MCF 10A (cell line): ENCODE results near the gene PDHX. TPM values are rescaled to one million over a fixed set of nuclear protein-coding genes. Genes with fewer than 3 reads are reported as not detected.
A peak's percentile ranks its signal among the peaks of the same experiment; 100 is the strongest.

Experiments
- BruUV-seq: library from RNA; stranded (reverse); fragments of 400-500 nt; replicated peaks from 2 replicates; lab custom pipeline; 2021; lab: Mats Ljungman, UMichigan
- CTCF ChIA-PET: fragments of 300-600 bp; sonication (Branson Sonifier 250); formaldehyde crosslinking; extraction: SDS; loops from one replicate; lab custom pipeline; 2021; ENCODE audit warnings: antibody characterized with exemption, inconsistent platforms; lab: Yijun Ruan, JAX
- POLR2A ChIA-PET: fragments of 300-600, 350-650 bp; sonication (Branson Sonifier 250); formaldehyde crosslinking; extraction: SDS; loops from one replicate; lab custom pipeline; 2020; ENCODE audit warnings: antibody characterized with exemption, inconsistent platforms; lab: Yijun Ruan, JAX
- DNase-seq: peaks from one replicate; pipeline ENCODE4 v3.0.0-alpha.2; 2018; ENCODE audit not compliant: unreplicated experiment
- H3K27ac Mint-ChIP-seq: one replicate; pipeline ENCODE4 v1.8.0; 2022; ENCODE audit warnings: mild to moderate bottlenecking, low read depth, mixed read lengths; ENCODE audit not compliant: unreplicated experiment
- H3K27me3 Mint-ChIP-seq: one replicate; pipeline ENCODE4 v1.8.0; 2022; ENCODE audit warnings: mixed read lengths; ENCODE audit not compliant: insufficient read depth, unreplicated experiment
- H3K36me3 Mint-ChIP-seq: one replicate; pipeline ENCODE4 v1.8.0; 2022; ENCODE audit warnings: mild to moderate bottlenecking, moderate library complexity, mixed read lengths; ENCODE audit not compliant: insufficient read depth, unreplicated experiment
- H3K4me1 Mint-ChIP-seq: one replicate; pipeline ENCODE4 v1.8.0; 2022; ENCODE audit warnings: mixed read lengths; ENCODE audit not compliant: insufficient read depth, unreplicated experiment
- H3K4me3 Mint-ChIP-seq: one replicate; pipeline ENCODE4 v1.8.0; 2022; ENCODE audit warnings: mild to moderate bottlenecking, moderate library complexity, mixed read lengths; ENCODE audit not compliant: unreplicated experiment
- H3K9me3 Mint-ChIP-seq: one replicate; pipeline ENCODE4 v1.8.0; 2022; ENCODE audit warnings: mixed read lengths; ENCODE audit not compliant: unreplicated experiment
- intact Hi-C: fragments of 100-400 bp; cut with micrococcal nuclease; formaldehyde crosslinking; loops from 2 replicates; pipeline ENCODE4 v1.14.1; 2022
- total RNA-seq: library from RNA; stranded (reverse); gene quantifications from 2 replicates; pipeline ENCODE4 v1.2.3, GENCODE V29; 2022
- TF ChIP-seq, protein P1 (sequence below): fragments of 200-600 bp; IDR thresholded peaks from one replicate; pipeline ENCODE4 v1.8.0; 2022; ENCODE audit warnings: antibody characterized with exemption, mild to moderate bottlenecking; ENCODE audit not compliant: unreplicated experiment

Gene PDHX
- total RNA-seq, 1 experiment from 2014 or later, result 35.9 TPM

DNA sequence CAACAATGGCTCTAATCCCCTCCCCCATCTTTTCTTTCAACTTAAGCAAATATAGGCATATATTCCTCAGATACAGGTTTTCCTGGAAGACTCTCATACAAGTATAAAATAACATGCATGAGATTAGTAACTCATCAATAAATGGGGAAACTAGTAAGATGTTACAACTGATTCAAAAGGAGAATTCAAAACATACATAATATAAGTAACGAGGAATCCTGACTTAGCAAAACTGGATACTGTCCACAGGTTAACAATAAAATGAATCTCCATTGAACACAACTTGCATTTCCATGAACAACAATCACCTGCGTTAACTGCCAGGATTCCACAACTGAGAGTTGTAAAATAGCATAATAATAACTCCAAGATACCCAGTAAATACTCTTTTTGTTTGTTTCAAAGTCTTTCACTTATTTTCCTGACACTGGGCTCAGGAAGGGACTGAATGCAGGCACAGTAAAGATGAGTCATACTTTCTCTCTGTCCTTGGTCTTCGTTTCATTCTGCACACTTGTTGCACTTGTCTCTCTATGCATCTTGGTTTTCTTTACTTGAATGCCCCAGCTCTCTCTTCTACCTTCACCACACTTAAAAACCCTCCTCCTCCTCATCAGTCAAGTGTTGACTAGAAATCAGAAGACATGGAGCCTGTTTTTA, 8.4 kb upstream of the PDHX start:
- H3K36me3 Mint-ChIP-seq, result no peaks in the 10 kb centered on the region
- intact Hi-C loops, result no loop called here
- BruUV-seq, result no TSS peak
- no peak overlapping the region for H3K4me3 Mint-ChIP-seq
- ChIA-PET POLR2A (no interaction called here), CTCF (interaction anchor here (0.6 to 2.8 kb wide), 2 partner anchors 9 to 238 kb away, joined by 3 to 15 read pairs; no protein-coding TSS in a partner anchor)
- TF ChIP-seq, protein P1, sequence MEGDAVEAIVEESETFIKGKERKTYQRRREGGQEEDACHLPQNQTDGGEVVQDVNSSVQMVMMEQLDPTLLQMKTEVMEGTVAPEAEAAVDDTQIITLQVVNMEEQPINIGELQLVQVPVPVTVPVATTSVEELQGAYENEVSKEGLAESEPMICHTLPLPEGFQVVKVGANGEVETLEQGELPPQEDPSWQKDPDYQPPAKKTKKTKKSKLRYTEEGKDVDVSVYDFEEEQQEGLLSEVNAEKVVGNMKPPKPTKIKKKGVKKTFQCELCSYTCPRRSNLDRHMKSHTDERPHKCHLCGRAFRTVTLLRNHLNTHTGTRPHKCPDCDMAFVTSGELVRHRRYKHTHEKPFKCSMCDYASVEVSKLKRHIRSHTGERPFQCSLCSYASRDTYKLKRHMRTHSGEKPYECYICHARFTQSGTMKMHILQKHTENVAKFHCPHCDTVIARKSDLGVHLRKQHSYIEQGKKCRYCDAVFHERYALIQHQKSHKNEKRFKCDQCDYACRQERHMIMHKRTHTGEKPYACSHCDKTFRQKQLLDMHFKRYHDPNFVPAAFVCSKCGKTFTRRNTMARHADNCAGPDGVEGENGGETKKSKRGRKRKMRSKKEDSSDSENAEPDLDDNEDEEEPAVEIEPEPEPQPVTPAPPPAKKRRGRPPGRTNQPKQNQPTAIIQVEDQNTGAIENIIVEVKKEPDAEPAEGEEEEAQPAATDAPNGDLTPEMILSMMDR, result no peak
- H3K4me1 Mint-ChIP-seq, result peaks cover 6% of the 10 kb centered on the region
- no peaks in the 10 kb centered on the region for H3K9me3 Mint-ChIP-seq
- no peaks in the 10 kb centered on the region for H3K27me3 Mint-ChIP-seq
- DNase-seq, result no peak
- H3K27ac Mint-ChIP-seq, result no peak overlapping the region

DNA sequence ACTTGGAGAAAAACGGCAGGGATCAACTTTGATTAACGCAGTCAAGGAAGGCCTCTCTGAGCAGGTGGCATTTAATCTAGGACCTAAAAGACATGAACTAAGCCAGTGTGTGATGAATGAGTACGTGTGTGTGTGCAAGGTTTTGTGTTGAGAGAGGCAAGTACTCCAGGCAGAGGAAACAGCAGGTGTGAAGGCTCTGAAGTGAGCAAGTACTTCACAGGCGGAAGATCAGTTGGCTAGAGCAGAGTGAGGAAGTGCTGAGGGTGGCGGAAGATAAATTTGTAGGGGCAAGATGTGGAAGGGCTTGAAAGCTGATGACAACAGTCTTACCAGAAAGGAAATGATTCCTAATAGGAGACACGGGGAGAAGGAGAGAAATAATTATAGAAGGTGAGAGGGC, 7.0 kb upstream of the PDHX start:
- H3K4me1 Mint-ChIP-seq, result peaks cover 4% of the 10 kb centered on the region
- no TSS peak for BruUV-seq
- H3K27me3 Mint-ChIP-seq, result no peaks in the 10 kb centered on the region
- CTCF ChIA-PET, result interaction anchor here (1.2 to 2.8 kb wide), 4 partner anchors 11 to 544 kb away, joined by 4 to 15 read pairs (median 4); no protein-coding TSS in a partner anchor
- intact Hi-C loops, result no loop called here
- no peak overlapping the region for H3K4me3 Mint-ChIP-seq
- DNase-seq, result no peak
- H3K36me3 Mint-ChIP-seq, result no peaks in the 10 kb centered on the region
- POLR2A ChIA-PET, result interaction anchor here (1.3 kb wide), 1 partner anchor 8 kb away, joined by 3 read pairs; no protein-coding TSS in a partner anchor
- no peaks in the 10 kb centered on the region for H3K9me3 Mint-ChIP-seq
- H3K27ac Mint-ChIP-seq, result no peak overlapping the region
- TF ChIP-seq, protein P1, result no peak

DNA sequence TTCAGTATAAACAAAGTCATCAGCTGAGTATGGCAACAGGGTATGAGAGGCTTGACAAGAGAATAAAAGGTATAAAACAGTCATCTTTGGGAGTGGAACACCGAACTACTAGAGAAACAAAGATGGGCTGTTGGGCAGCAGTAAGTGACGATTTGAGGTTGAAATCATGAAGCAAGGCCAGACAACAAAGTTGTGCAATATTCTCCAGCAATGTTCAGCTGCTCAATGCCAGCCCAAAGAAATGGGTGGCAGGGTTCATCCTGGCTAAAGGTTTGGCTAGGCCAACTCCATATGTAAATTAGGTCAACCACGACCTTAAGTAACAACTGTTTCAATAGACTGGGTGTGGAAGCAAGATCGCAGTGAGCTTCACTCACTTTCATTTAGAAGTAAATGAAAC, 6.5 kb upstream of the PDHX start:
- H3K4me3 Mint-ChIP-seq, result no peak overlapping the region
- ChIA-PET POLR2A (interaction anchor here (1.3 kb wide), 1 partner anchor 8 kb away, joined by 3 read pairs; no protein-coding TSS in a partner anchor), CTCF (interaction anchor here (1.2 to 2.8 kb wide), 4 partner anchors 11 to 544 kb away, joined by 4 to 15 read pairs (median 4); no protein-coding TSS in a partner anchor)
- peak; percentile 60 for DNase-seq
- peaks cover 1% of the 10 kb centered on the region for H3K4me1 Mint-ChIP-seq
- intact Hi-C loops, result no loop called here
- no peaks in the 10 kb centered on the region for H3K36me3 Mint-ChIP-seq
- H3K27me3 Mint-ChIP-seq, result no peaks in the 10 kb centered on the region
- no TSS peak for BruUV-seq
- TF ChIP-seq, protein P1, result no peak
- no peaks in the 10 kb centered on the region for H3K9me3 Mint-ChIP-seq
- no peak overlapping the region for H3K27ac Mint-ChIP-seq

DNA sequence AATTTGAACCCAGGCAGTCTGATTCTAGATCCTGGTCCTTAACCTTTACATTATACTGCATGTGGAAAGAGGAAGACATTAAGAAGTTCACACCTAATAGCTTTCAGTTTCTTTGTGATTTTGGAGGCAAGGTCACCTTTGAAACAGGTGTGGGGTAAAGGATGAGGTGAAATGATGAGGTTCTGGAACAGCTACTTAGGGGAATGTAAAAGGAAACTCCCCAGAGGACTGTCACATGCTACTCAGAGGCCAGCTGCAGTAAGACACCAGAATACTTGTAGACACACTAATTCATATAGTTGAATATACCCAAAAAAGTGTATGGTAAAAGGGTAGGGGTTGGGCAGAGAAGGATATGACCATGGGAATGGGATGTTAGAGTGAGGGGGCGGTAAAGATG, 5.6 kb upstream of the PDHX start:
- Mint-ChIP-seq H3K27me3 (no peaks in the 10 kb centered on the region), H3K4me3 (no peak overlapping the region), H3K9me3 (no peaks in the 10 kb centered on the region), H3K27ac (no peak overlapping the region), H3K36me3 (no peaks in the 10 kb centered on the region), H3K4me1 (peaks cover 6% of the 10 kb centered on the region)
- ChIA-PET POLR2A (interaction anchor here (0.7 kb wide), 1 partner anchor 11 kb away, joined by 3 read pairs; no protein-coding TSS in a partner anchor), CTCF (interaction anchor here (0.6 to 2.8 kb wide), 6 partner anchors 7 to 940 kb away, joined by 3 to 15 read pairs (median 3); no protein-coding TSS in a partner anchor)
- BruUV-seq, result no TSS peak
- intact Hi-C loops, result no loop called here
- TF ChIP-seq, protein P1, result no peak
- no peak for DNase-seq
